HEK293 (cell line): ENCODE results near the gene AGAP3.

ENCODE experiments used
- CTCF ChIA-PET: fragments of 350-600 bp; formaldehyde crosslinking; extraction: SDS; loops from one replicate; lab custom pipeline; 2021; ENCODE audit warnings: antibody characterized with exemption; lab: Yijun Ruan, JAX
- POLR2A ChIA-PET: fragments of 300-600 bp; formaldehyde crosslinking; extraction: SDS; loops from one replicate; lab custom pipeline; 2020; ENCODE audit warnings: antibody characterized with exemption, inconsistent platforms; lab: Yijun Ruan, JAX
- H3K27ac ChIP-seq: fragments of 200-500 bp; sonication (Bioruptor generic); 2 replicates; pipeline ENCODE4 v1.5.1; 2014; ENCODE audit warnings: low read depth, low read length, control low read depth, inconsistent platforms; ENCODE audit errors: extremely low read depth
- H3K36me3 ChIP-seq, 2 experiments: fragments of 200-500 bp in 1 of 2; sonication (Bioruptor generic) in 1 of 2; 1 replicate in 1 of 2; 2 replicates in 1 of 2; pipeline ENCODE4 v1.5.1; 2014 to 2017; ENCODE audit warnings: inconsistent platforms in 2 of 2, low read length in 2 of 2; ENCODE audit not compliant: control insufficient read depth in 2 of 2, insufficient read depth in 1 of 2
- H3K4me1 ChIP-seq: fragments of 200-500 bp; sonication (Bioruptor generic); 2 replicates; pipeline ENCODE4 v1.5.1; 2014; ENCODE audit warnings: mild to moderate bottlenecking, low read length, inconsistent platforms; ENCODE audit not compliant: control insufficient read depth, insufficient read depth
- H3K4me3 ChIP-seq: 2 replicates; pipeline ENCODE4 v1.5.1; 2011; ENCODE audit warnings: low read depth, mild to moderate bottlenecking, control low read depth, low read length, moderate library complexity
- H3K9me3 ChIP-seq: fragments of 200-500 bp; sonication (Bioruptor generic); 2 replicates; pipeline ENCODE4 v1.5.1; 2014; ENCODE audit warnings: low read depth, low read length, inconsistent platforms; ENCODE audit not compliant: control insufficient read depth, insufficient read depth
- HIC1 ChIP-seq: fragments of 450-650 bp; formaldehyde crosslinking; IDR thresholded peaks from 2 replicates; pipeline ENCODE4 v1.5.1; 2016; ENCODE audit warnings: missing biosample characterization, missing genetic modification characterization
- PRDM10 ChIP-seq: fragments of 450-650 bp; formaldehyde crosslinking; IDR thresholded peaks from 2 replicates; pipeline ENCODE4 v1.5.1; 2016; ENCODE audit warnings: missing biosample characterization, missing genetic modification characterization
- SP7 ChIP-seq: fragments of 450-650 bp; formaldehyde crosslinking; IDR thresholded peaks from 2 replicates; pipeline ENCODE4 v1.5.1; 2016; ENCODE audit warnings: missing biosample characterization, missing genetic modification characterization
- TSHZ1 ChIP-seq: fragments of 450-650 bp; formaldehyde crosslinking; IDR thresholded peaks from 2 replicates; pipeline ENCODE4 v1.5.1; 2016; ENCODE audit warnings: missing biosample characterization, missing genetic modification characterization, borderline replicate concordance
- ZBTB21 ChIP-seq: fragments of 450-650 bp; formaldehyde crosslinking; IDR thresholded peaks from 2 replicates; pipeline ENCODE4 v1.5.1; 2017; ENCODE audit warnings: missing biosample characterization, missing genetic modification characterization
- ZBTB44 ChIP-seq: fragments of 450-650 bp; IDR thresholded peaks from 2 replicates; pipeline ENCODE4 v1.5.1; 2018; ENCODE audit warnings: missing biosample characterization, mild to moderate bottlenecking, missing genetic modification characterization
- ZIC2 ChIP-seq: fragments of 450-650 bp; formaldehyde crosslinking; IDR thresholded peaks from 2 replicates; pipeline ENCODE4 v1.5.1; 2016; ENCODE audit warnings: missing biosample characterization, missing genetic modification characterization
- ZNF112 ChIP-seq: fragments of 450-650 bp; formaldehyde crosslinking; IDR thresholded peaks from 2 replicates; pipeline ENCODE4 v1.5.0; 2017; ENCODE audit warnings: missing biosample characterization, missing genetic modification characterization
- ZNF16 ChIP-seq: fragments of 450-650 bp; formaldehyde crosslinking; IDR thresholded peaks from 2 replicates; pipeline ENCODE4 v1.5.1; 2016; ENCODE audit warnings: low read depth, missing biosample characterization, missing genetic modification characterization
- ZNF174 ChIP-seq: fragments of 450-650 bp; formaldehyde crosslinking; IDR thresholded peaks from 2 replicates; pipeline ENCODE4 v1.5.0; 2017; ENCODE audit warnings: missing biosample characterization, mild to moderate bottlenecking, missing genetic modification characterization
- ZNF433 ChIP-seq: fragments of 450-650 bp; formaldehyde crosslinking; IDR thresholded peaks from 2 replicates; pipeline ENCODE4 v1.5.1; 2016; ENCODE audit warnings: missing biosample characterization, missing genetic modification characterization, low read depth
- ZNF654 ChIP-seq: fragments of 450-650 bp; formaldehyde crosslinking; IDR thresholded peaks from 2 replicates; pipeline ENCODE4 v1.5.1; 2016; ENCODE audit warnings: low read depth, missing biosample characterization, missing genetic modification characterization
- ZNF843 ChIP-seq: fragments of 450-650 bp; formaldehyde crosslinking; IDR thresholded peaks from 2 replicates; pipeline ENCODE4 v1.5.1; 2016; ENCODE audit warnings: missing biosample characterization, missing genetic modification characterization

The AGAP3 gene

GRCh38 chr7:151187409-151188251 lies 101.4 kb downstream of the AGAP3 start (continued):
- TF ChIP-seq TSHZ1 (tag by site-specific recombination) (no peak), ZIC2 (no peak), PRDM10 (no peak), ZNF433 (no peak), ZNF112 (no peak)

- no peaks in the 10 kb centered on the region for H3K9me3 ChIP-seq
- POLR2A ChIA-PET: no interaction called here
- H3K4me3 ChIP-seq: no peak overlapping the region
- no peak overlapping the region for H3K27ac ChIP-seq
- TF ChIP-seq ZIC2 (peak; percentile 84), TSHZ1 (tag by site-specific recombination) (no peak)
- TF ChIP-seq, all 188 proteins: peak for 1
- CTCF ChIA-PET: no interaction called here
- Histone ChIP-seq H3K36me3 (no peaks in the 10 kb centered on the region), H3K4me1 (no peaks in the 10 kb centered on the region)
Observed at GRCh38 chr7:151188252-151188542, 101.9 kb downstream of the AGAP3 start.

GRCh38 chr7:151189038-151189437 lies 102.8 kb downstream of the AGAP3 start:
- Histone ChIP-seq H3K4me3 (no peak overlapping the region), H3K9me3 (no peaks in the 10 kb centered on the region), H3K36me3 (no peaks in the 10 kb centered on the region), H3K27ac (no peak overlapping the region), H3K4me1 (no peaks in the 10 kb centered on the region)
- TF ChIP-seq ZNF16 (tag by site-specific recombination): no peak
- ChIA-PET CTCF (no interaction called here), POLR2A (no interaction called here)

GRCh38 chr7:151191544-151191943 lies 105.3 kb downstream of the AGAP3 start:
- CTCF ChIA-PET: no interaction called here
- H3K4me1 ChIP-seq: no peaks in the 10 kb centered on the region
- no peak overlapping the region for H3K4me3 ChIP-seq
- H3K36me3 ChIP-seq: no peaks in the 10 kb centered on the region
- no peaks in the 10 kb centered on the region for H3K9me3 ChIP-seq
- POLR2A ChIA-PET: interaction anchor here (0.5 kb wide), 1 partner anchor 26 kb away, joined by 4 read pairs; no protein-coding TSS in a partner anchor
- H3K27ac ChIP-seq: no peak overlapping the region
- TF ChIP-seq SP7 (no peak), ZNF843 (tag by site-specific recombination) (no peak), ZBTB44 (tag by site-specific recombination) (no peak), ZNF174 (tag by site-specific recombination) (no peak), ZNF654 (no peak), HIC1 (tag by site-specific recombination) (no peak), ZBTB21 (tag by site-specific recombination) (no peak)
